Thyroid gland (tissue), 4 donors: ENCODE results near the gene DNAAF5. TPM values are rescaled to one million over a fixed set of nuclear protein-coding genes. Genes with fewer than 3 reads are reported as not detected.

ENCODE experiments used
- DNase-seq, 2 donors: peaks; one replicate each; pipeline ENCODE4 v3.0.0-alpha.2; 2019
- H3K27ac ChIP-seq, 3 donors: fragments of 200-600 bp; sonication (generic); 1 replicate in 2 of 3; 2 replicates in 1 of 3; pipeline ENCODE4 v1.5.1; 2016 to 2019; ENCODE audit warnings: mild to moderate bottlenecking in 1 of 3, moderate library complexity in 1 of 3
- H3K27me3 ChIP-seq: fragments of 200-600 bp; sonication (generic); one replicate; pipeline ENCODE4 v1.5.1; 2019
- H3K36me3 ChIP-seq, 2 donors: fragments of 200-600 bp; sonication (generic); one replicate each; pipeline ENCODE4 v1.5.1; 2016 to 2019
- H3K4me1 ChIP-seq, 2 donors: fragments of 200-600 bp; sonication (generic); one replicate each; pipeline ENCODE4 v1.5.1; 2017 to 2019
- H3K4me3 ChIP-seq, 3 donors: fragments of 200-600 bp; sonication (generic); replicated peaks in 1 of 3; 1 replicate in 2 of 3; 2 replicates in 1 of 3; pipeline ENCODE4 v1.5.1; 2016; ENCODE audit warnings: mild to moderate bottlenecking in 1 of 3
- H3K9me3 ChIP-seq: fragments of 200-600 bp; sonication (generic); one replicate; pipeline ENCODE4 v1.5.1; 2017
- CTCF ChIP-seq, 6 experiments: fragments of 200-600 bp in 3 of 6; fragments of 450-650 bp in 3 of 6; sonication (generic) in 3 of 6; IDR thresholded peaks; one replicate each; pipeline ENCODE4 v1.5.1; 2016 to 2019; ENCODE audit warnings: antibody characterized with exemption in 6 of 6, mild to moderate bottlenecking in 2 of 6, inconsistent platforms in 1 of 6, moderate library complexity in 1 of 6
- POLR2A ChIP-seq, 2 donors: fragments of 450-650 bp; IDR thresholded peaks; one replicate each; pipeline ENCODE4 v1.6.1; 2017; ENCODE audit warnings: antibody characterized with exemption in 2 of 2, mild to moderate bottlenecking in 2 of 2, moderate library complexity in 1 of 2
- WGBS, 2 donors: methylation state at CpG; one replicate each; pipeline ENCODE4 v1.1.5; 2017; 5-methylcytosine and 5-hydroxymethylcytosine counted together
- intact Hi-C: fragments of 100-400 bp; cut with DNase I; formaldehyde crosslinking; loops from one replicate; pipeline ENCODE4 v1.15.1; 2023
- total RNA-seq, 4 donors: library from RNA; depleted of rRNA; stranded (reverse); fragments of >200 nt; gene quantifications; one replicate each; pipeline ENCODE4 v1.2.3, GENCODE V29; 2016

Gene DNAAF5
- total RNA-seq, 4 donors from 2014 or later = 20.2 to 40.7 (median 34.0) TPM

GRCh38 chr7:778271-778967, 51.9 kb downstream of the DNAAF5 start:
- Histone ChIP-seq H3K4me1 (peaks cover 0 to 13% of the 10 kb centered on the region in 2 donors), H3K4me3 (no peak overlapping the region), H3K36me3 (peaks cover 18 to 34% of the 10 kb centered on the region in 2 donors), H3K9me3 (no peaks in the 10 kb centered on the region), H3K27me3 (no peaks in the 10 kb centered on the region), H3K27ac (no peak overlapping the region)
- TF ChIP-seq POLR2A (IDR thresholded peaks at IDR 0.05) (no peak), CTCF (IDR thresholded peaks at IDR 0.05) (no peak)
- WGBS, 2 donors = 74 to 78% methylated on average over 15 to 22 of the region's 23 CpGs
- no peak for DNase-seq
- intact Hi-C loops = no loop called here

DNA sequence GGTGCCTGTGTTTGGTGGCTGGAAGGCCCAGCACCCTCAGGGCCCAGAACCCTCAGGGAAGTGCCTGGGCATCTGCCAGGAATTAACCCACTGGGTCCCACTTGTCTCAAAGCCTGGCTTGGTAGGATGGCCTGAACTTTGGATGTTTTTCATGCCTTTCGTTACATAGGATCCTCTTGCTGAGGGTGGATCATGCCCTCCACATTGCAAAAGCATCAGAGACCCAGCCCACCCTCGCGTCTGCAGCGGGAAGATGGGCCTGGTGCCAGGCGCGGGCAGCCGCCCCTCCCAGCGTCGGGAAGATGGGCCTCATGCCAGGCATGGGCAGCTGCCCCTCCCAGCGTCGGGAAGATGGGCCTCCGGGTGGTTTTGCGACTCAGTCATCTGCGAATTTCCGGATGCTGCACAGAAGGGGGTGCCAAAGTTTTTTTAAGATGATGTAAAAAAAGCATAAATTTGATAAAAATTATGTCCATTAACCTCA, 52.5 kb downstream of the DNAAF5 start:
- no peaks in the 10 kb centered on the region for H3K9me3 ChIP-seq
- intact Hi-C loops = no loop called here
- 27 to 33% methylated on average over 15 of the region's 15 CpGs for WGBS, 2 donors
- no peak overlapping the region for H3K4me3 ChIP-seq
- H3K36me3 ChIP-seq = peaks cover 24 to 39% of the 10 kb centered on the region in 2 donors
- peaks cover 0 to 13% of the 10 kb centered on the region in 2 donors for H3K4me1 ChIP-seq
- peak; percentile 49 to 56 for DNase-seq
- H3K27me3 ChIP-seq = no peaks in the 10 kb centered on the region
- H3K27ac ChIP-seq = no peak overlapping the region
- no peak for TF ChIP-seq POLR2A (IDR thresholded peaks at IDR 0.05)
- TF ChIP-seq CTCF (IDR thresholded peaks at IDR 0.05) = no peak

DNA sequence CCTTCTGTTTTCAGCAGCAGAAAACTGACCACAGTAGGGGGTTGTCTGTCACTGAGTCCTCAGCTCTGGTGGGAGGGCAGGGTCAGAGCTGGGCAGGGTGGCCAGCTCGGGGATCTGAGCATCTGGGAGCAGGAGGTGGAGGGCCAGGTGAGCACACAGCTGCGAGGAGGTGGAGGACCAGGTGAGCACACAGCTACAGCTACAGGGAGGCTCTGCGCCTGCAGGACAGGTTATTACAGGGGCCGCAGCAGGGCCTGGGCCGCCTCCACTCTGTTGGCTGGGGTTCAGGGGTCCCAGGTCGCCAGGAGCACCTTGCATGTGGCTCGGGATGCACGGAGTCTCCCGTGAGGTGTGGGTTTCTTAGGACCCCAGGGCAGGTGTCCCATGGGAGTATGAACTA, 53.0 kb downstream of the DNAAF5 start:
- DNase-seq = no peak
- WGBS, 2 donors = 81 to 82% methylated on average over 6 to 8 of the region's 9 CpGs
- intact Hi-C loops = no loop called here
- H3K9me3 ChIP-seq = no peaks in the 10 kb centered on the region
- H3K27me3 ChIP-seq = no peaks in the 10 kb centered on the region
- H3K36me3 ChIP-seq = peaks cover 26 to 39% of the 10 kb centered on the region in 2 donors
- TF ChIP-seq CTCF (IDR thresholded peaks at IDR 0.05) (no peak), POLR2A (IDR thresholded peaks at IDR 0.05) (no peak)
- H3K4me3 ChIP-seq = no peak overlapping the region
- H3K4me1 ChIP-seq = peaks cover 0 to 13% of the 10 kb centered on the region in 2 donors
- H3K27ac ChIP-seq = no peak overlapping the region

- Histone ChIP-seq H3K27ac (no peak overlapping the region), H3K36me3 (peaks cover 26 to 36% of the 10 kb centered on the region in 2 donors), H3K9me3 (no peaks in the 10 kb centered on the region), H3K4me1 (peaks cover 0 to 13% of the 10 kb centered on the region in 2 donors), H3K27me3 (no peaks in the 10 kb centered on the region), H3K4me3 (no peak overlapping the region)
- WGBS, 2 donors = 63 to 78% methylated on average over 13 to 14 of the region's 14 CpGs
- TF ChIP-seq POLR2A (IDR thresholded peaks at IDR 0.05) = no peak
- TF ChIP-seq CTCF (IDR thresholded peaks at IDR 0.05) = no peak
- DNase-seq = peak; percentile 27 to 40
- intact Hi-C loops = loop anchor here (10.0 kb wide), 2 partner anchors 55 to 205 kb away; partner anchors contain the start of genes CYP2W1 and SUN1
Observed at GRCh38 chr7:780081-780480, 53.6 kb downstream of the DNAAF5 start.

DNA sequence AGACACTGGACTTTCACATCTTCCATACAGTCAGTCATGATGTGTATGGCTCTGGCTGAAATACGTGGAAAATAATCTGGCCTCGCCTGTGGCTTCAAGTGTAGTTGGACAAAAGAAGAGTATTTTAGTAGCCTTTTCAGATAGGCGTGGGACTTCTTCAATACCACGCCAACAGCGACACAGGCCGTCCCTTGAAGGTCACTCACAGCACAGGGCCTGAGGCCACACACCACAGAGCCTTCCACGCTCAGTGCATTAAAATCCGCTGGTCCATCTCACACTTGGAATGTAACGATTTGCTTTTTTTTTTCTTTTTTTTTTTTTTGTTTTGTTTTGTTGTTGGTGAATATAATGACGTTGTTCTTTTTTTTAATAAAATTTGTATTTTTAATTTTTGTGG, 54.0 kb downstream of the DNAAF5 start:
- 92% methylated on average over 10 of the region's 10 CpGs for WGBS, 2 donors
- Histone ChIP-seq H3K9me3 (no peaks in the 10 kb centered on the region), H3K27ac (no peak overlapping the region), H3K4me3 (no peak overlapping the region), H3K27me3 (no peaks in the 10 kb centered on the region), H3K4me1 (peaks cover 0 to 13% of the 10 kb centered on the region in 2 donors), H3K36me3 (peaks cover 26 to 33% of the 10 kb centered on the region in 2 donors)
- DNase-seq = no peak
- intact Hi-C loops = loop anchor here (10.0 kb wide), 2 partner anchors 54 to 204 kb away; partner anchors contain the start of genes CYP2W1 and SUN1
- TF ChIP-seq CTCF (IDR thresholded peaks at IDR 0.05) (no peak), POLR2A (IDR thresholded peaks at IDR 0.05) (no peak)
